Islet of Langerhans (tissue), 1 donor: ENCODE data around the gene LDLR.
"Not testable (repeated sequence)": the region's sequence is repeated elsewhere in the genome, so short reads cannot be mapped to it uniquely, and the experiment has no call there.

Experiments
- FAIRE-seq: peaks from one replicate; lab custom pipeline; 2011; peaks lifted over from hg19 to GRCh38; lab: Jason Lieb, UNC

The LDLR gene

DNA sequence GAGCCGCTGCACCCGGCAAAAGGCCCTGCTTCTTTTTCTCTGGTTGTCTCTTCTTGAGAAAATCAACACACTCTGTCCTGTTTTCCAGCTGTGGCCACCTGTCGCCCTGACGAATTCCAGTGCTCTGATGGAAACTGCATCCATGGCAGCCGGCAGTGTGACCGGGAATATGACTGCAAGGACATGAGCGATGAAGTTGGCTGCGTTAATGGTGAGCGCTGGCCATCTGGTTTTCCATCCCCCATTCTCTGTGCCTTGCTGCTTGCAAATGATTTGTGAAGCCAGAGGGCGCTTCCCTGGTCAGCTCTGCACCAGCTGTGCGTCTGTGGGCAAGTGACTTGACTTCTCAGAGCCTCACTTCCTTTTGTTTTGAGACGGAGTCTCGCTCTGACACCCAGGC is 17.2 kb downstream of the LDLR start:
- no peak for FAIRE-seq

DNA sequence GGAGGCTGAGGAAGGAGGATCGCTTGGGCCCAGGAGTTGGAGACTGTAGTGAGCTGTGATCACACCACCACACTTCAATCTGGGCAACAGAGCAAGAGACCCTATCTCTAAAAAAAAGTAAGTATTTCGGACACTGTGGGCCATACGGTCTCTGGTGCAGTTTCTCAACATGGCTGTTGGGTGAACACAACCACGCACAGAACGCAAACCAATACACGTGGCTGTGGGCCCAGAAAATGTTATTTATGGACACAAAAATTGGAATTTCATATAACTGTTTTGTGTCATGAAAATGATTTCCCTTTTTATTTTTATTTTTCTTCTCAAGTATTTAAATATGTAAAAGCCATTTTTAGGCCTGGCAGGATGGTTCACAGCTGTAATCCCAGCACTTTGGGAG is 19.5 kb downstream of the LDLR start:
- no peak for FAIRE-seq

DNA sequence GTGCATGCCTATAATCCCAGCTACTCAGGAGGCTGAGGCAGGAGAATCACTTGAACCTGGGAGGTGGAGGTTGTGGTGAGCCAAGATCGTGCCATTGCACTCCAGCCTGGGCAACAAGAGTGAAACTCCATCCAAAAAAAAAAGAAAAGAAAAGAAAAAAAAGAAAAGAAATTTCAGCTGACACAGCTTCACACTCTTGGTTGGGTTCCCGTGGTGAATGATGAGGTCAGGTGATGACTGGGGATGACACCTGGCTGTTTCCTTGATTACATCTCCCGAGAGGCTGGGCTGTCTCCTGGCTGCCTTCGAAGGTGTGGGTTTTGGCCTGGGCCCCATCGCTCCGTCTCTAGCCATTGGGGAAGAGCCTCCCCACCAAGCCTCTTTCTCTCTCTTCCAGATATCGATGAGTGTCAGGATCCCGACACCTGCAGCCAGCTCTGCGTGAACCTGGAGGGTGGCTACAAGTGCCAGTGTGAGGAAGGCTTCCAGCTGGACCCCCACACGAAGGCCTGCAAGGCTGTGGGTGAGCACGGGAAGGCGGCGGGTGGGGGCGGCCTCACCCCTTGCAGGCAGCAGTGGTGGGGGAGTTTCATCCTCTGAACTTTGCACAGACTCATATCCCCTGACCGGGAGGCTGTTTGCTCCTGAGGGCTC is 22.0 kb downstream of the LDLR start:
- no peak for FAIRE-seq

DNA sequence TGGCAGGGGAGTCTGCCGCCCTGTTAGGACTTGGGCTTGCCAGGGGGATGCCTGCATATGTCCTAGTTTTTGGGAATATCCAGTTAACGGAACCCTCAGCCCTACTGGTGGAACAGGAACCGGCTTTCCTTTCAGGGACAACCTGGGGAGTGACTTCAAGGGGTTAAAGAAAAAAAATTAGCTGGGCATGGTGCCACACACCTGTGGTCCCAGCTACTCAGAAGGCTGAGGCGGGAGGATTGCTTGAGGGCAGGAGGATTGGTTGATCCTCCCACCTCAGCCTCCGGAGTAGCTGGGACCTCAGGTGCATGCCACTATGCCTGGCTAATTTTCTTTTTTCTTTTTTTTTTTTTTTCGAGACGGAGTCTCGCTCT is 22.5 kb downstream of the LDLR start:
- no peak for FAIRE-seq

DNA sequence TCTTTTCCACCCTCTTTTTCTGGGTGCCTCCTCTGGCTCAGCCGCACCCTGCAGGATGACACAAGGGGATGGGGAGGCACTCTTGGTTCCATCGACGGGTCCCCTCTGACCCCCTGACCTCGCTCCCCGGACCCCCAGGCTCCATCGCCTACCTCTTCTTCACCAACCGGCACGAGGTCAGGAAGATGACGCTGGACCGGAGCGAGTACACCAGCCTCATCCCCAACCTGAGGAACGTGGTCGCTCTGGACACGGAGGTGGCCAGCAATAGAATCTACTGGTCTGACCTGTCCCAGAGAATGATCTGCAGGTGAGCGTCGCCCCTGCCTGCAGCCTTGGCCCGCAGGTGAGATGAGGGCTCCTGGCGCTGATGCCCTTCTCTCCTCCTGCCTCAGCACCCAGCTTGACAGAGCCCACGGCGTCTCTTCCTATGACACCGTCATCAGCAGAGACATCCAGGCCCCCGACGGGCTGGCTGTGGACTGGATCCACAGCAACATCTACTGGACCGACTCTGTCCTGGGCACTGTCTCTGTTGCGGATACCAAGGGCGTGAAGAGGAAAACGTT is 24.0 kb downstream of the LDLR start:
- no peak for FAIRE-seq

DNA sequence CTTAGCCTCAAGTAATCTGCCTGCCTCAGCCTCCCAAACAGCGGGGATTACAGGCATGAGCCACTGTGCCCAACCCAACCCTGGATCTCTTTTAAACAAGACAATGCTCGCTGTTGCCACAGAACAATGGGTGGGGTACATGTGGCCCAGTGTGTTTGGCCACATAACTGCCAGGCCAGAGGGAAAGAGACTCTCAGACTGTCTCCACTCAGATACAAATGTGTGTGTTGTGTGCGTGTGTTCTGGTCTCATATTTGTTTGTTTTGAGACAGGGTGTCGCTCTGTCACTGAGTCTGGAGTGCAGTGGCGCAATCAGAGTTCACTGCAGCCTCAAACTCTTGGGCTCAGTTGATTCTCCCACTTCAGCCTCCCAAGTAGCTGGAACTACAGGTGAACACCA is 25.8 kb downstream of the LDLR start:
- FAIRE-seq: no peak

DNA sequence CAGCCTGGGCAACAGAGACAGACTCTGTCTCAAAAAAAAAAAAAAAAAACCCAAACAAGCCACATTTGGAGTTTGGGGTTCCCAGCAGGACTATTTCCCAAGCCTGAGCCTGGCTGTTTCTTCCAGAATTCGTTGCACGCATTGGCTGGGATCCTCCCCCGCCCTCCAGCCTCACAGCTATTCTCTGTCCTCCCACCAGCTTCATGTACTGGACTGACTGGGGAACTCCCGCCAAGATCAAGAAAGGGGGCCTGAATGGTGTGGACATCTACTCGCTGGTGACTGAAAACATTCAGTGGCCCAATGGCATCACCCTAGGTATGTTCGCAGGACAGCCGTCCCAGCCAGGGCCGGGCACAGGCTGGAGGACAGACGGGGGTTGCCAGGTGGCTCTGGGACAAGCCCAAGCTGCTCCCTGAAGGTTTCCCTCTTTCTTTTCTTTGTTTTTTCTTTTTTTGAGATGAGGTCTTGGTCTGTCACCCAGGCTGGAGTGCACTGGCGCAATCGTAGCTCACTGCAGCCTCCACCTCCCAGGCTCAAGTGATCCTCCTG is 26.7 kb downstream of the LDLR start:
- no peak for FAIRE-seq

DNA sequence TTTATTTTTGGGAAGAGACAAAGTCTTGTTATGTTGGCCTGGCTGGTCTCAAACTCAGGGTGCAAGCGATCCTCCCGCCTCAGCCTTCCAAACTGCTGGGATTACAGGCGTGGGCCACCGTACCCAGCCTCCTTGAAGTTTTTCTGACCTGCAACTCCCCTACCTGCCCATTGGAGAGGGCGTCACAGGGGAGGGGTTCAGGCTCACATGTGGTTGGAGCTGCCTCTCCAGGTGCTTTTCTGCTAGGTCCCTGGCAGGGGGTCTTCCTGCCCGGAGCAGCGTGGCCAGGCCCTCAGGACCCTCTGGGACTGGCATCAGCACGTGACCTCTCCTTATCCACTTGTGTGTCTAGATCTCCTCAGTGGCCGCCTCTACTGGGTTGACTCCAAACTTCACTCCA is 27.2 kb downstream of the LDLR start:
- FAIRE-seq: no peak

DNA sequence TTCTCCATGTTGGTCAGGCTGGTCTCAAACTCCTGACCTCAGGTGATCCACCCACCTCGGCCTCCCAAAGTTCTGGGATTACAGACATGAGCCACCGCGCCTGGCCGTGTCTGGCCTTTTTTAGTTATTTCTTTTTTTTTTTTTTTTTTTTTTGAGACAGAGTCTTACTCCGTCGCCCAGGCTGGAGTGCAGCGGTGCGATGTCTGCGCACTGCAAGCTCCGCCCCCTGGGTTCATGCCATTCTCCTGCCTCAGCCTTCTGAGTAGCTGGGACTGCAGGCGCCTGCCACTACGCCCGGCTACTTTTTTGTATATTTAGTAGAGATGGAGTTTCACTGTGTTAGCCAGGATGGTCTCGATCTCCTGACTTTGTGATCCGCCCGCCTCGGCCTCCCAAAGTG is 32.7 kb downstream of the LDLR start:
- not testable (repeated sequence) for FAIRE-seq

DNA sequence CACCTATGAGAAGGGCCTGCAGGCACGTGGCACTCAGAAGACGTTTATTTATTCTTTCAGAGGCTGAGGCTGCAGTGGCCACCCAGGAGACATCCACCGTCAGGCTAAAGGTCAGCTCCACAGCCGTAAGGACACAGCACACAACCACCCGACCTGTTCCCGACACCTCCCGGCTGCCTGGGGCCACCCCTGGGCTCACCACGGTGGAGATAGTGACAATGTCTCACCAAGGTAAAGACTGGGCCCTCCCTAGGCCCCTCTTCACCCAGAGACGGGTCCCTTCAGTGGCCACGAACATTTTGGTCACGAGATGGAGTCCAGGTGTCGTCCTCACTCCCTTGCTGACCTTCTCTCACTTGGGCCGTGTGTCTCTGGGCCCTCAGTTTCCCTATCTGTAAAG is 33.9 kb downstream of the LDLR start:
- FAIRE-seq: no peak

DNA sequence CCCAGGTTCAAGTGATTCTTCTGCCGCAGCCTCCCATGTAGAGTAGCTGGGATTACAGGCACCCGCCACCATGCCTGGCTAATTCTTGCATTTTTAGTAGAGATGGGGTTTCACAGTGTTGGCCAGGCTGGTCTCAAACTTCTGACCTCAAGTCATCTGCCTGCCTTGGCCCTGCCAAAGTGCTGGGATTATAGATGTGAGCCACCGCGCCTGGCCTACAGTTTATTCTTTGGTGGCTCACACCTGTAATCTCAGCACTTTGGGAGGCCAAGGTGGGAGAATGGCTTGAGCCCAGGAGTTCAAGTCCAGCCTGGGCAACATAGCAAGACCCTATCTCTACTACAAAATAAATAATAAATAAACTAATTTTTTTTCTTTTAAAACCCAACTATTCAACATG is 34.9 kb downstream of the LDLR start:
- FAIRE-seq: not testable (repeated sequence)

DNA sequence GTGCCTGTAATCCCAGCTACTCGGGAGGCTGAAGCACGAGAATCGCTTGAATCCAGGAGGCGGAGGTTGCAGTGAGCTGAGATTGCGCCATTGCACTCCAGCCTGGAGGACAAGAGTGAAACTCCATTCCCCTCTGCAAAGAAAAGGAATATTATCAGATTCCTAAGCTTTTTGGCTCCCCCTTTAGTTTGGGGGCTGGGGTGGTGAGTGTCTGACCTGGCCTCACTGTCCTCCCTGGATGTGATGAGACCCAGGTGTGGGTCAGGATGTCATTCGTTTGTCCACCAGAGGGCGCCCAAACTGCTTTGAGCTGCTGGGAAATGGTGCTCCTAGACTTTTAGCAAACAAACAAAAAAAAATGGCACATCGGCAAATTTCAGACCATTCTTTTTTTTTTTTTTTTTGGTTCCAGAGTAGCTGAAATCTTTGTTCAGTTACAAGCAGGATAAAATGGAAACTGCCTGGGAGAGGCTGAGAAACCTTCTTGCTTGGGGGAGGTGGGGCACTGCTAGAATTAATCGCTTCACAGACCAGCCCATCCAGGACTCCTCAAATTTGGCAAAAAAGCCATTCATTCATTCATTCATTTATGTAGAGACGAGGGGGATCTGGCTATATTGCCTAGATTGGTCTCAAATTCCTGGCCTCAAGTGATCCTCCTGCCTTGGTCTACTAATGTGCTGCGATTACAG is 36.9 kb downstream of the LDLR start:
- FAIRE-seq: no peak

DNA sequence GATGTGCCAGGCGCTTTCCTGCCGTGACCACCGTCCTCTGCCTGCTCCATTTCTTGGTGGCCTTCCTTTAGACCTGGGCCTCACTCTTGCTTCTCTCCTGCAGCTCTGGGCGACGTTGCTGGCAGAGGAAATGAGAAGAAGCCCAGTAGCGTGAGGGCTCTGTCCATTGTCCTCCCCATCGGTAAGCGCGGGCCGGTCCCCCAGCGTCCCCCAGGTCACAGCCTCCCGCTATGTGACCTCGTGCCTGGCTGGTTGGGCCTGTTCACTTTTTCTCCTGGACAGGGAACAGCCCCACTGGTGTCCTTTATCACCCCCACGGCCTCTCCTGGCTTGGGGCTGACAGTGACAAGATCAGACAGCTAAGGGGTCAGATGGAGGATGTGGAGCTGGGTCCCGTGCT is 38.6 kb downstream of the LDLR start:
- no peak for FAIRE-seq

DNA sequence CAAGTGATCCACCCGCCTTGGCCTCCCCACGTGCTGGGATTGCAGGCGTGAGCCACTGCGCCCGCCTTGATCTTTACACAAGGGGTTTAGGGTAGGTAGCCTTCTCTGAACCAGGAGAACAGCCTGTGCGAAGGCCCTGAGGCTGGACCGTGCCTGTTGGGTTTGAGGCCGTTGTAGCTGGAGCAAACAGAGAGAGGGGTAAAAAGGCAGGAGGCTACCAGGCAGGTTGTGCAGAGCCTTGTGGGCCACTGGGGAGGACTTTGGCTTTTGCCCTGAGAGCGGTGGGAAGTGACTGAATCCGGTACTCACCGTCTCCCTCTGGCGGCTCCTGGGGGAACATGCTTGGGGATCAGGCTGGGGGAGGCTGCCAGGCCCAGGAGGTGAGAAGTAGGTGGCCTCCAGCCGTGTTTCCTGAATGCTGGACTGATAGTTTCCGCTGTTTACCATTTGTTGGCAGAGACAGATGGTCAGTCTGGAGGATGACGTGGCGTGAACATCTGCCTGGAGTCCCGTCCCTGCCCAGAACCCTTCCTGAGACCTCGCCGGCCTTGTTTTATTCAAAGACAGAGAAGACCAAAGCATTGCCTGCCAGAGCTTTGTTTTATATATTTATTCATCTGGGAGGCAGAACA is 41.7 kb downstream of the LDLR start:
- peak; percentile 70 for FAIRE-seq

DNA sequence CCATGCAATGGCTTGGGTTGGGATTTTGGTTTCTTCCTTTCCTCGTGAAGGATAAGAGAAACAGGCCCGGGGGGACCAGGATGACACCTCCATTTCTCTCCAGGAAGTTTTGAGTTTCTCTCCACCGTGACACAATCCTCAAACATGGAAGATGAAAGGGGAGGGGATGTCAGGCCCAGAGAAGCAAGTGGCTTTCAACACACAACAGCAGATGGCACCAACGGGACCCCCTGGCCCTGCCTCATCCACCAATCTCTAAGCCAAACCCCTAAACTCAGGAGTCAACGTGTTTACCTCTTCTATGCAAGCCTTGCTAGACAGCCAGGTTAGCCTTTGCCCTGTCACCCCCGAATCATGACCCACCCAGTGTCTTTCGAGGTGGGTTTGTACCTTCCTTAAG is 42.2 kb downstream of the LDLR start:
- no peak for FAIRE-seq

DNA sequence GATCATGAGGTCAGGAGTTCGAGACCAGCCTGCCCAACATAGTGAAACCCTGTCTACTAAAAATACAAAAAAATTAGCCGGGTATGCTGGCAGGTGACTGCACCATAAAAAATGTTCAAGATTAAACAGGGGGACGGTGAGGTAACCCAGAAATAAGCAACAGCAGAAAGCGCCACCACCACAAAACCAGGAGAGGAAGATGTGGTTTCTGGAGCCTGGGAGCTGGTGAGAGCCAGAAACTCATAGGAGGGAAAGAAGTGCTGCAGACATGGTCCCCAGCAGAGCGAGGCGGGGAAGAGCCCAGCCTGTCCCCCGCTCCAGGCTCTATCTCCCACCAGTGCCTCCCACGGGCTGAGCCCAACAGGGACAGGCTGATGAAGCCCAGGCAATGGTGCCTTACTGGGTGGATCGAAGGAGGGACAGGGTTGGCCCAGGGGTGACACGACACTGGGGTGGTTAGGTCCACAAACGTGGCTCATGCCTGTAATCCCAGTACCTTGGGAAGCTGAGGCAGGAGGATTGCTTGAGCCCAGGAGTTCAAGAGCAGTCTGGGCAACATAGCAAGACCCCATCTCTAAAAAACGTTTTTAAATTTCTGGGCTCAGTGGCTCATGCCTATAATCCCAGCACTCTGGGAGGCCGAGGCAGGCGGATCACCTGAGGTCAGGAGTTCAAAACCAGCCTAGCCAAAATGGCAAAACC is 47.3 kb downstream of the LDLR start:
- no peak for FAIRE-seq

DNA sequence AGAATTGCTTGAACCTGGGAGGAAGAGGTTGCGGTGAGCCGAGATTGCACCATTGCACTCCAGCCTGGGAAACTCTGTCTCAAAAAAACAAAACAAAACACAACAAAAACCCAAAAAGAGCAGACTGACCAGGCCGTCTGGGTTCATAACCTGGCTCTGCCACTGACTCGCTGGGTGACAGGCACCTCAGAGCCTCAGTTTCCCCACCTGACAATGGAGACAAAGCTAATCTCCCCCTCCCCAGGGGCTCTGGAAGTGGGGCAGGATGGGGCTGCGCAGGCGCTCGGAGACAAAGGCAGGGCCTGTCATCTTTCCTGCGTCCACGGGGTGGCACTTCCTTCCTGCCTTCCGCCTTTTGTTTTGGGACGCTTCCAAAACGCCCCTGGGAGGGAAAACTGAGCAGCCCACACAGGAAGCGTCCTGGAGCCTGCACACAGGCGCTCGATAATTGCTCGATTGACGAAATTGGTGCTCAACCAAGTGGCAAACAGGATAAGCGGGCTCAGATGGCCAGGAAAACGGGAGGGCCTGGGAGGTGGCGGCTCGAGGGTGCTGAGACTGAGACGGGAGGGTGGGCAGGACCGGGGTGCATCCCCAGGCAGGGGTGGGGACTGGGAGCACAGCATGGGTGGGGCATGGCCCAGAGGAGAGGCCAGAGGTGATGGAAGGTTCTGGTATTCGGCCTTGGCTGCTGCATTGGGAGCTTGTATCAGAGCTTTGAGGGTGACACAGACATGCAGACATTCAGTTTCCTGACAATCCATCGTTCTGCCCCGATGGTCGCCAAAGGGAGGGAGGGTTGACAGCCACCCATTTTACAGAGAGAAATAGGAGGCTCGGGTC is 48.5 kb downstream of the LDLR start:
- FAIRE-seq: no peak

DNA sequence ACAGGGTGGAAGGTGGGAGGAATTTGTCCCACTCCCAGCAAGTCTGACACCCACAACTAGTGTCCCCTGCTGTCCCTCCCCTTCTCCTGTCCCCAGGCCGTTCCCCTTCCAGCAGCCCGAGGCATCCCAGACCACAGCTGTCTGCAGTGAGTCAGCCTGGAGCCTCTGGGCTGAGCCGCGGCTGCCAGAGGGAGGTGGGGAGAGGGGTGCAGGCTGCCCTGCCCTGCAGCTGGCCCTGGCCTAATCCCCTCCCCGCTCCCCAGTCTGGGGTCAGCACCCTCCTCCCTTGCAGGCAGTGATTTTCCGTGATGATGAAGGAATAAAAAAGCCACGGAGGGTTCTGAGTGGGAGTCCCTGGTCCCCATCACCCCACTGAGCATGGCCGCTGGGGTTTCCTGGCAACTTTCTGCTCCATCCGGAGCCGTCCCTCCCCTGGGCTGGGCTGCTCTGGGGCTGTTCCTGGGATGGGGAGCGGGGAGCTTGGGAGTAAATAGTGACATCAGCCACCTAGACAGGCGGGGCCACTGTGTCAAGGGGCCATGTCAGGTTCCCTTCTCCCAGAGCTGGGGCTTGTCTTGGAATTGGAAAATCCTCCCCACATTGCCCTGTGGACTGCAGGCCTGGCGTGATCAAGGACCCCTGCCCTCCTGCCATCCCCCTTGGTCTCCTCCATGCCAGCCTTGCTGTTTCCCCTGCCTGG is 49.5 kb downstream of the LDLR start:
- no peak for FAIRE-seq

DNA sequence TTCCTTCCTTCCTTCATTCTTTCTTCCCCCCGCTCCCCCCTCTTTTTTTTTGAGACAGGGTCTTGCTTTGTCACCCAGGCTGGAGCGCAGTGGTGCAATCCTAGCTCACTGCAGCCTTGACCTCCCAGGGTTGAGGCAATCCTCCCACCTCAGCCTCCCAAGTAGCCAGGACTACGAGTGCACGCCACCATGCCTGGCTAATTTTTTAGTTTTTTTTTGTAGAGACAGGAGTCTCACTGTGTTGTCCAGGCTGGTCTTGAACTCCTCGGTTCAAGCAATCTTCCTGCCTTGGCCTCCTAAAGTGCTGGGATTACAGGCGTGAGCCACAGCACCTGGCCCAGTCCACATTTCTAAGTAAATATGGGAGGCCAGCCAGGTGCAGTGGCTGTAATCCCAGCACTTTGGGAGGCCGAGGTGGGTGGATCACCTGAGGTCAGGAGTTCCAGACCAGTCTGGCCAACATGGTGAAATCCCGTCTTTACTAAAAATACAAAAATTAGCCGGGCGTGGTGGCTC is 50.8 kb downstream of the LDLR start:
- not testable (repeated sequence) for FAIRE-seq

DNA sequence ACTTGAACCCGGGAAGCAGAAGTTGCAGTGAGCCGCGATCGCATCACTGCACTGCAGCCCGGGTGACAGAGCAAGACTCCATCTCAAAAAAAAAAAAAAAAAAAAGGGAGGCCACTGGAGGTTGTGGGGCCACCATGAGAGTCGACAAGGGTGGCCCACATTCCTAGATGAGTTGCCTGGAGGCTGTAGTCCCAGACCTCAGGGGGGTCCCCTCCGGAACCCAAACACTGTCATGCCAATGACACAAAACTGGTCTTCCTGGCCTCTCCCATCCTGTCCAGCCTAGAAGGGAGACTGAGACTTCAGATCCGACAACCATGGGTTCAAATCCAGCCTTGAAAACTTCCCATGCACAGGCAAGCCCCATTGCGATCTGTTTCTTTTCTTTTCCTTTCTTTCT is 51.6 kb downstream of the LDLR start:
- no peak for FAIRE-seq
